Aorta (tissue), 5 donors: ENCODE data around the gene ZNF775. TPM values are rescaled to one million over a fixed set of nuclear protein-coding genes. Genes with fewer than 3 reads are reported as not detected.

Experiments used
- ATAC-seq: fragments of 200-7000 bp; cut with Tn5 transposase; one replicate; pipeline ENCODE4 v1.9.1; 2022; ENCODE audit warnings: moderate library complexity; ENCODE audit not compliant: low FRiP score
- DNase-seq, 2 donors: peaks; one replicate each; pipeline ENCODE4 v3.0.0-alpha.2; 2020
- H3K27ac ChIP-seq, 2 donors: one replicate each; pipeline ENCODE4 v1.5.1; 2013; ENCODE audit warnings: low read length in 2 of 2, mild to moderate bottlenecking in 2 of 2, moderate library complexity in 2 of 2, control low read depth in 1 of 2, inconsistent platforms in 1 of 2, low read depth in 1 of 2
- H3K27me3 ChIP-seq, 2 donors: one replicate each; pipeline ENCODE4 v1.6.1; 2013; ENCODE audit warnings: control low read depth in 1 of 2, low read length in 1 of 2, mild to moderate bottlenecking in 1 of 2, moderate library complexity in 1 of 2; ENCODE audit not compliant: insufficient read depth in 2 of 2, control insufficient read depth in 1 of 2
- H3K36me3 ChIP-seq, 2 donors: one replicate each; pipeline ENCODE4 v1.6.1; 2013; ENCODE audit warnings: control low read depth in 1 of 2, low read length in 1 of 2, mild to moderate bottlenecking in 1 of 2; ENCODE audit not compliant: insufficient read depth in 2 of 2, control insufficient read depth in 1 of 2
- H3K4me1 ChIP-seq, 2 donors: one replicate each; pipeline ENCODE4 v1.6.1; 2013; ENCODE audit warnings: low read length in 2 of 2, control low read depth in 1 of 2, mild to moderate bottlenecking in 1 of 2, moderate library complexity in 1 of 2; ENCODE audit not compliant: insufficient read depth in 2 of 2, control insufficient read depth in 1 of 2
- H3K4me3 ChIP-seq, 2 donors: one replicate each; pipeline ENCODE4 v1.5.1; 2013; ENCODE audit warnings: low read length in 2 of 2, control low read depth in 1 of 2, mild to moderate bottlenecking in 1 of 2
- H3K9me3 ChIP-seq: one replicate; pipeline ENCODE4 v1.6.1; 2013; ENCODE audit warnings: mild to moderate bottlenecking, low read length; ENCODE audit not compliant: control insufficient read depth
- WGBS, 2 donors: extraction: QIAGEN DNeasy Blood & Tissue Kit; methylation state at CpG; one replicate each; pipeline ENCODE4 v1.1.7; 2013; 5-methylcytosine and 5-hydroxymethylcytosine counted together
- intact Hi-C, 2 donors: fragments of 100-400 bp; cut with DNase I; formaldehyde crosslinking; loops; one replicate each; pipeline versions ENCODE4 v1.14.2 to v1.15.0; 2022
- polyA plus RNA-seq, 2 donors: library from polyadenylated mRNA; stranded (reverse); fragments of 200-250 nt; gene quantifications; one replicate each; pipeline ENCODE4 v1.2.3, GENCODE V29; 2013
- total RNA-seq, 2 donors: library from RNA; stranded (reverse); fragmentation: NEBNext Ultra II Directional; extraction: Animal tissue kit (Norgen Biotek cat#: 25700); gene quantifications; one replicate each; pipeline ENCODE4 v1.2.1, GENCODE V29; 2021
- donor health status: healthy with polysubstance abuse.
- donor health status: Bipolar disorder and iron deficiency.
- donor health status: DM: no; HTN: no; CAD: no.
- donor health status: DM: no; HTN: no; CAD: no.
- donor health status: DM: yes; HTN: yes; CAD: no.

Gene ZNF775
- total and polyA plus RNA-seq, 4 donors, result 1.9 to 6.4 (median 3.3) TPM

DNA sequence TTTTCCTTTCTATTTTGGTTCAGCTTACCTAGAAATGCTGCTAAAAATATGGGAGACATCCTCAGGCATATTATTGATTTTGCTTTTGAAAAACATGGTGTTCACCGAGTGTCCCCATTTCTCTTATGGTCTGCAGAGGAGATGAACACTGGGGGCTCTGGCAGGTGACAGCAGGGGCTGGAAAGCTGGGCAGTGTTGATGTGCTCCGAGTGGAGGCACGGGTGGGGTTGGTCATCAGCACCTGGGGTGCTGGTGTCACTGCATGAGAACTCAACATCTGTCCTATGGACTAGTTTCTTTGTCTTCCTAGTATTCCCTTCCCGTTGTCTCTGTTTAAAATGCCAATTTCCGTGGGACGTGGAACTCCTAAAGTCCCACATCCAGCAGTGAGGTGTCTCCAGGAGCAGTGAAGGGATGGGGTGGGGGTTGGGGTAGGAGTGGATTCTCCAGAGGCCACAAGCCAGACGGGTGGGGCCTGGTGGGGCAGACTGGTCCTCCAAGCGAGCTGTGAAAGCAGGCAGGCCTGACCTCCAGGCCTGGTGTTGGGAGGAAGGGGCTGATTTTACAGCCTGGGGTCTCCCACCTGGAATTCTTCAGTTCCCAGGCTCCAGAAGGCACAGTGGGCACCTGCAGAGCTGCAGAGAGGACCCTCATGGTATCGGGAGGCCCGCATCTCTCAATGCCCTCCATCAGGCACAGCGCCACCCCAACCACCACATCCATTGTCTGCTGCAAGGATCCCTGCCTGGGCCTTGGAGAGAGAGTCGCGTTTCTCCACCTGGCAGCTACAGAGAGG is 24.4 kb downstream of the ZNF775 start:
- DNase-seq (no peak), ATAC-seq (no peak)
- Histone ChIP-seq H3K27ac (no peak overlapping the region), H3K36me3 (no peaks in the 10 kb centered on the region), H3K27me3 (no peaks in the 10 kb centered on the region), H3K9me3 (no peaks in the 10 kb centered on the region), H3K4me3 (no peak overlapping the region), H3K4me1 (no peaks in the 10 kb centered on the region)
- 90% methylated on average over 13 of the region's 13 CpGs for WGBS, 2 donors
- intact Hi-C loops, result loop anchor here (2.0 to 10.0 kb wide), 3 partner anchors 25 to 529 kb away; partner anchors contain the start of genes ATP6V0E2 (in 1 of the 2), REPIN1 (in 1 of the 2) and ZNF775 (in 1 of the 2)

DNA sequence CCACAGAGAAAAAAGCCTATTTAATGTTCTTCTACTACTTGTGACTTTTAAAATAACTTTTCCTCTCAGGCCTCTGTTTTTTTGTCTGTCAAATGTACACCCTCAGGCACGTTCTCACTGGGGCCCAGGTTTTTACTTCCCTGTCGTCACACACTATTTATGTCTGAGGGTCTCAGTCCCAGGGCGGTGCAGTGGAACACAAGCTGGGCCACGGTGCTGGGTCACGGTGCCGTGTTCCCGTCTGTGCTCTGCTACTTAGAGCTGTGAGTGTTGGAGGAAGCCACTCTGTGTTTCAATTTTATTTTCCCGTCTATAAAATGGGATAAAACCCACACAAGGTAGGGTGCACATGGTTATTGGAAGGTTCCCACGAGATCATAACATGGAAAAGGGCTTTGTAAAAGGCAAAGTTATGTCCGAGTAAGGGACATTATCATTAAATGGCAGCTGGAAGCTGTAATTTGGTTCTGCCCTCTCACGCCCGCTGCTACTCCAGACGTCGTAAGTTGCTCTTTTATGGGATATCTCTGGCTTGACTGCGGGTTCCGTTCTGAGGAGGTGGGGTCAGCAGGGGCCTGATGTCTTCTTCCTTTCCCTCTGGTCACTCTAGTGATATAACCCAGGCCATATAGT is 25.2 kb downstream of the ZNF775 start:
- H3K27me3 ChIP-seq, result no peaks in the 10 kb centered on the region
- H3K27ac ChIP-seq, result peak overlapping the region; percentile 46 to 58
- WGBS, 2 donors, result 29 to 34% methylated on average over 16 of the region's 16 CpGs
- H3K4me1 ChIP-seq, result no peaks in the 10 kb centered on the region
- H3K36me3 ChIP-seq, result no peaks in the 10 kb centered on the region
- peak overlapping the region; percentile 60 to 63 for H3K4me3 ChIP-seq
- intact Hi-C loops, result loop anchor here (2.0 to 10.0 kb wide), 3 partner anchors 25 to 529 kb away; partner anchors contain the start of genes ATP6V0E2 (in 1 of the 2), REPIN1 (in 1 of the 2) and ZNF775 (in 1 of the 2)
- DNase-seq (no peak), ATAC-seq (no peak)
- no peaks in the 10 kb centered on the region for H3K9me3 ChIP-seq

DNA sequence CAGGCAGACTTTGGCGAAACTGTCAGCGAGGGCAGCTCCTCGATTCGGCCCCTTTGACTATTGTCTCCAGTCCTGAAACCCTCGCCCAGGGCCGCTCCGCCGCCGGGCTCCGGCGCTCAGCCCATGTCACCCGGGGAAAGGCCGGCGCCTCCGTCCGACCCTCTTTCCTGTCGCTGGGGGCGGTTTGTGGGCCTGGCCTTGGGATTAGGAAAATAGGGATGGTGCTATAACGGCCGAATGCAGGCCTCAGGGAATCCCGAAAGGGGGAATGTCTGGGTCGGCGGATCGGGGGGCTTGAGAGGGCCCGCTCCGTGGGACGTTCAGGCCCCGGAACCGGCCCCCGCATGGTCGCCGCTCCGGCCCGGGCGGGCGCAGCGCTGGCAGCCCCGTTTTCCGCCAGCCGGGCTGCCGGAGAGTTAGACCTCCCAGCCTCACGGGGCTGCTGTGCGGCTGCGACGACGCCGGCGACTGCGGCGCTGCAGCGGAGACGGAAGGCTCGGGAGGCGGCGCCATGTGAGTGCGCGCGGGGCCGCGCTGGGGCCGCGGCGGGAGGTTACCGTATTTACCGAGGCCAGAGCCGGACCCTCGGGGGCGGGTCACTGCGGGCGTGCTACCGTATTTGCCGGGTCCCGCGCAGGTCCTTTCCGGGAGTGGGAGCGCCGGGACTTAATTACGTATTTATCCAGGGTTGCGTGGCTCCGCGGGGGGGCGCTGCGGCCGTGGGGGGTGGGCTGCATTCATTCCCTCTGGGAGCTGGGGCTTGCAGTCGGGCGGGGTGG is 25.9 kb downstream of the ZNF775 start:
- no peaks in the 10 kb centered on the region for H3K9me3 ChIP-seq
- DNase-seq, result peak; percentile 94 to 96
- peak; percentile 96 for ATAC-seq
- no peaks in the 10 kb centered on the region for H3K4me1 ChIP-seq
- no peaks in the 10 kb centered on the region for H3K36me3 ChIP-seq
- intact Hi-C loops, result loop anchor here (1.0 to 10.0 kb wide), 4 partner anchors 26 to 530 kb away; partner anchors contain the start of genes REPIN1 (in 2 of the 2), ATP6V0E2 (in 1 of the 2) and ZNF775 (in 1 of the 2)
- WGBS, 2 donors, result 1% methylated on average over 84 to 86 of the region's 86 CpGs
- H3K27me3 ChIP-seq, result no peaks in the 10 kb centered on the region
- peak overlapping the region; percentile 60 to 63 for H3K4me3 ChIP-seq
- H3K27ac ChIP-seq, result peak overlapping the region; percentile 46 to 58

DNA sequence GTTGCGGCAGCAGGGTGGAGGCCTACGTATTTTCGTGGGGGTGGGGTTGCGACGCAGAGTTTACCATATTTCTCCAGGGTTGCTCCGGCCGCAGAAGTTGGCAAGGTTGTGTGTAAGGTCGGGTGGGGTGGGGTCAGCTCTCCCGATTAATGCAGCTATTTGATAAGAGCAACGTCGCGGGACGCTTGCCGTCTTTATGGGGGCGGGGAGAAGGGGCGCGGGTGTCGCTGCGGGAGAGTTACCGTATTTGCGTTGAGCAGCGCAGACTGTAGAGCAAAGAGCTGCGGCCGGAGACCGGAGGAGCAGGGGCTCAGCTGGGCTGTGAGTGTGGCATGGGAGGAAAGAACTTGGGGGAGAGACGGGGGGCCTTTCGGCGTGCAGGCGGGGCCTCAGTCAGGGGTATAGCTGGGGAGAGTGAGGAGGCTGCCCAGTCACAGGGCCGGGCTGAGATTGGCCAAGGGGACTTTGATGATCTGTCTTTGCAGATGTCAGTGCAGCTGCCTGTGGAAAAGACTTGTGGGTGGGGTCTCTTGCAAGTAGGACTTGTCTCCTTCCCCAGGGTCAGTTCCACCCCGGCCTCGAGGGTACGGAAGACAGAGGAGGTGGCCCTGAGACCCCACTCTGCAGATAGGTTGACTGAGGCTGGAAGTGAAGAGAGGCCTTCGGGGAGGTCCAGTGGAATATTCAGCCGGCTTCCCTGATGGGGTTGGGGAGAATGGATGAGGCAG is 26.6 kb downstream of the ZNF775 start:
- DNase-seq (peak in 1 of 2 donors; percentile 75), ATAC-seq (peak; percentile 23)
- Histone ChIP-seq H3K4me3 (peak overlapping the region; percentile 8 to 63), H3K9me3 (no peaks in the 10 kb centered on the region), H3K27me3 (no peaks in the 10 kb centered on the region), H3K4me1 (no peaks in the 10 kb centered on the region), H3K27ac (peak overlapping the region in 1 of 2 donors; percentile 35), H3K36me3 (no peaks in the 10 kb centered on the region)
- intact Hi-C loops, result loop anchor here (1.0 to 10.0 kb wide), 4 partner anchors 27 to 531 kb away; partner anchors contain the start of genes REPIN1 (in 2 of the 2), ATP6V0E2 (in 1 of the 2) and ZNF775 (in 1 of the 2)
- 11 to 12% methylated on average over 35 of the region's 35 CpGs for WGBS, 2 donors

DNA sequence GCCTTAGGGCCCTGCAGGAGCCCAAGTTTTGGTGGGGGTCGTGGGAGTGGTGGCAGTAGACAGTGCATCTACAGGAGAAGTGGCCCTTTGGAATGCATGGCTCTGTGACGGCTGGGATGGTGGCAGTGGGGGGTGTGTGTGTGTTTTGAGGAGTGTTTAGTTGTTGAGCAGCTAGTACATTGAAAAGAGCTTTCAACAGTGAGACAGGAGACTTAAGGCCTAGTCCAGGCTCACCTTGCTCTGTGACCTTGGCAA is 27.1 kb downstream of the ZNF775 start:
- no peaks in the 10 kb centered on the region for H3K9me3 ChIP-seq
- DNase-seq, result peak in 1 of 2 donors; percentile 61
- ATAC-seq, result no peak
- H3K27me3 ChIP-seq, result no peaks in the 10 kb centered on the region
- no peaks in the 10 kb centered on the region for H3K4me1 ChIP-seq
- WGBS, 2 donors, result 15 to 23% methylated on average over 2 of the region's 2 CpGs
- no peaks in the 10 kb centered on the region for H3K36me3 ChIP-seq
- H3K4me3 ChIP-seq, result no peak overlapping the region
- intact Hi-C loops, result loop anchor here in 1 of 2 donors (10.0 kb wide), 1 partner anchor 531 kb away; the partner anchor contains the start of gene ATP6V0E2
- peak overlapping the region in 1 of 2 donors; percentile 35 for H3K27ac ChIP-seq

DNA sequence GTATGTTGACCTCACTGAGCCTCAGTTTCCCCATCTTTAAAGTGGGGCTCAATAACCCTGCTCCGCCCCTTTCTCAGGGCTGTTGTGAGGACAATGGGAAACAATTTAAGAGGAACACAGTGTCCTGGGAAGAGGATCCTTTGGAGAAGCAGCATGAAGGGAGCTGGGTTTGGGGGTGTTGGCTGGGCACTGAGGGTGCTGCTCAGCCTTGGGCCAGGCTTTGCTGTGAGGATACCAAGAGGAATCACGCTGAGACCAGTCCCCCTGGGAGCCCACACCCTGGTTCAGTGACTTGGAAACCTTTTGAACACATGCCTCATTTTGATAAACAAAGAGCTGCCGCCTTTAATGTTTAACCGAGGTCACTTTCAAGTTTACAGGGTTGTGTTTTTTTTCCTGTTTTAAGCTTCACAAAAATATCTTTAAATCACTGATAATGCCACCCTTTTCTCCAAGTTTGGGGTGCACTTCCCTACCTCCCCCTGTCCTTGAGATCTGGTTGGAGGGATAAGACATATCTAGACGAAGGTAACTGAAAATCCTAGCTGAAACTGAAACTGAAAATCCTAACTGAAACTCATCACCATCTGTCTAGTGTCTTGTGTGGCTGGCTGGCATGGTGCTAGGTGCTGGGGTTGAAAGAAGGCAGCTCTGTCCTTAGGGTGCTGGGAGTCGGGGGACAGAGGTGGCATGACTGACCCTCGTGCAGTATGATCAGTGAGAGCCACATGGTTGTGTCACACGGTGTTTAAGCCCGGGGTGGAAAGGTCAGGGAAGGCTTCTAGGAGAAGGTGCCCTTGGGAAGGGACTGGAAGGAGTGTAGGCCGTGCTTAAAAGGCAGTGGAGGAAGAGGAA is 27.7 kb downstream of the ZNF775 start:
- Histone ChIP-seq H3K4me3 (no peak overlapping the region), H3K27me3 (no peaks in the 10 kb centered on the region), H3K9me3 (no peaks in the 10 kb centered on the region), H3K36me3 (no peaks in the 10 kb centered on the region), H3K27ac (no peak overlapping the region), H3K4me1 (no peaks in the 10 kb centered on the region)
- ATAC-seq (no peak), DNase-seq (no peak)
- intact Hi-C loops, result loop anchor here in 1 of 2 donors (10.0 kb wide), 1 partner anchor 532 kb away; the partner anchor contains the start of gene ATP6V0E2
- WGBS, 2 donors, result 67 to 71% methylated on average over 10 of the region's 10 CpGs

DNA sequence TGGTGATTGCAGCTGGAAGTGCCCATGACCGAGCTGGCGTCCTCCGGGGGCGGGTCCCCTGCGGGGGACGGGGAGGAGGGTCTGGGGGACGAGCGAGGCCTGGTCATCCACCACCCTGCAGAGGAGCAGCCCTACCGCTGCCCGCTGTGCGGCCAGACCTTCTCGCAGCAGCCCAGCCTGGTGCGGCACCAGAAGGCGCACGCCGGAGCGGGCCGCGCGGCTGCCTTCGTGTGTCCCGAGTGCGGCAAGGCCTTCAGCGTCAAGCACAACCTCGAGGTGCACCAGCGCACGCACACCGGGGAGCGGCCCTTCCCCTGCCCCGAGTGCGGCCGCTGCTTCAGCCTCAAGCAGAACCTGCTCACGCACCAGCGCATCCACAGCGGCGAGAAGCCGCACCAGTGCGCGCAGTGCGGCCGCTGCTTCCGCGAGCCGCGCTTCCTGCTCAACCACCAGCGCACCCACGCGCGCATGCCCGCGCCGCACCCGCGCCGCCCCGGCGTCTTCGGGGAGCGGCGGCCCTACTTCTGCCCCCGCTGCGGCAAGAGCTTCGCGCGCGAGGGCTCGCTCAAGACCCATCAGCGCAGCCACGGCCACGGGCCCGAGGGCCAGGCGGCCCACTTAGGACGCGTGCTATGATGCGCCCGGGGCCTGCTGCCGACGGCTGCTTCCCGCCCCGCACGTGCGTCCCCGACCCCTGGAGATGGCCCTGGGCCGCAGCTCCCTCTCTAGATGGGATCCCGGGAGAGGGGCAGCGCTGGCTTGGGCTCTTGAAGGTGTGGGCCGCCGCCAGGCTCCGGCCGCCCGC is 28.7 kb downstream of the ZNF775 start:
- no peak overlapping the region for H3K4me3 ChIP-seq
- ATAC-seq (no peak), DNase-seq (no peak)
- no peaks in the 10 kb centered on the region for H3K4me1 ChIP-seq
- no peaks in the 10 kb centered on the region for H3K36me3 ChIP-seq
- no peak overlapping the region for H3K27ac ChIP-seq
- H3K9me3 ChIP-seq, result no peaks in the 10 kb centered on the region
- H3K27me3 ChIP-seq, result no peaks in the 10 kb centered on the region
- intact Hi-C loops, result loop anchor here in 1 of 2 donors (10.0 kb wide), 1 partner anchor 533 kb away; the partner anchor contains the start of gene ATP6V0E2
- 90 to 93% methylated on average over 91 of the region's 91 CpGs for WGBS, 2 donors
